Measurements from ENCODE around the gene GPATCH4. TPM values are rescaled to one million over a fixed set of nuclear protein-coding genes. Genes with fewer than 3 reads are reported as not detected.
A peak's percentile ranks its signal among the peaks of the same experiment; 100 is the strongest.

GPATCH4 gene
- total RNA-seq, 1 experiment from 2014 or later, result 71.7 TPM

DNA sequence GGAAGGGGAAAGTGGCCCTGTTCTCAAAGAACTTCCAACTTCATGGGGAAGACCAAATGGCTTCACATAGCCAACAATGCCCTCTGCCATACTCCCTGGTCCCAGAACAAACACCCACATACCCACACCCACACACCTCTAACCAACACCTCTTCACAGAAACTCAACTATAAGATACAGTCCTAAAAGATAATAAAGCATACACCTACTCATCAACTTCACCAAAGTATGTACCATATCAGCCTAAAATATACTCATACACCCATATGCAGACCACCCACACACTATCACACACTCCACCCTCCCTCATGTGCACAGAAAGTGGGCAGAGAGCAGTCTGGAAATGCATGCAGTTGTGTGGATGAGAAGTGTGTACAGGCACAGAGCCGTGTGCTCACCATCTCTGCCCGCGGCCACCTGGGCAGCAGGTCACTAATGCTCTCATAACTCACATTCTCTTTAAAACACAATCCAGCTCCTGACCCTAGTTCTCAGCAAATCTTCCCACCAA is 56.6 kb downstream of the GPATCH4 start:
- H3K27ac Mint-ChIP-seq, result 0 out of 7 replicates have a peak overlapping the region, but pooled peaks of 1 of the 3 experiments have one; percentile 27
- no peaks in the 10 kb centered on the region for H3K23me2 ChIP-seq (ENCODE audit: insufficient read length, low read depth, low read length, poor library complexity, severe bottlenecking)
- no peak overlapping the region for H2BK15ac ChIP-seq (ENCODE audit: low read depth, low read length)
- H4K5ac ChIP-seq (ENCODE audit: insufficient read length, low read depth, low read length), result no peak overlapping the region
- no peak overlapping the region for H3T11ph ChIP-seq (ENCODE audit: low read length)
- no peaks in the 10 kb centered on the region for H3K9me3 Mint-ChIP-seq
- H2BK12ac ChIP-seq (ENCODE audit: insufficient read length, low read depth, low read length), result no peak overlapping the region
- DNase-seq, result no peak
- H3K4me3 Mint-ChIP-seq, result no peak overlapping the region
- no peak overlapping the region for H3K14ac ChIP-seq (ENCODE audit: insufficient read depth, low read length)
- H3K56ac ChIP-seq (ENCODE audit: insufficient read length, low read depth, low read length), result no peak overlapping the region
- H3K4me2 ChIP-seq (ENCODE audit: insufficient read depth, insufficient read length, low read length), result no peak overlapping the region
- H3K4me1 ChIP-seq (ENCODE audit: insufficient read depth, low read length), result no peaks in the 10 kb centered on the region
- H3K79me1 ChIP-seq (ENCODE audit: insufficient read depth, low read depth, low read length, poor library complexity, severe bottlenecking), result no peaks in the 10 kb centered on the region
- H3K18ac ChIP-seq (ENCODE audit: insufficient read length, low read depth, low read length), result no peak overlapping the region
- H2AK5ac ChIP-seq (ENCODE audit: insufficient read length, low read length), result no peak overlapping the region
- no peak overlapping the region for H4K8ac ChIP-seq (replicated peaks; ENCODE audit: insufficient read length, low read depth, low read length)
- H4K20me1 ChIP-seq (ENCODE audit: control insufficient read depth, insufficient read depth, insufficient read length), result no peaks in the 10 kb centered on the region
- no peak overlapping the region for H2BK5ac ChIP-seq (ENCODE audit: insufficient read length, low read length)
- H3K36me3 Mint-ChIP-seq (ENCODE audit: insufficient read depth in 1 of 3, low read depth in 3 of 3), result peaks cover 10 to 45% (median 43%) of the 10 kb centered on the region in 3 experiments
- no peak overlapping the region for H3K27ac ChIP-seq (ENCODE audit: insufficient read length, low read depth, low read length)
- H3K23ac ChIP-seq (ENCODE audit: insufficient read length, low read depth, low read length), result no peak overlapping the region
- TF ChIP-seq, protein P1, sequence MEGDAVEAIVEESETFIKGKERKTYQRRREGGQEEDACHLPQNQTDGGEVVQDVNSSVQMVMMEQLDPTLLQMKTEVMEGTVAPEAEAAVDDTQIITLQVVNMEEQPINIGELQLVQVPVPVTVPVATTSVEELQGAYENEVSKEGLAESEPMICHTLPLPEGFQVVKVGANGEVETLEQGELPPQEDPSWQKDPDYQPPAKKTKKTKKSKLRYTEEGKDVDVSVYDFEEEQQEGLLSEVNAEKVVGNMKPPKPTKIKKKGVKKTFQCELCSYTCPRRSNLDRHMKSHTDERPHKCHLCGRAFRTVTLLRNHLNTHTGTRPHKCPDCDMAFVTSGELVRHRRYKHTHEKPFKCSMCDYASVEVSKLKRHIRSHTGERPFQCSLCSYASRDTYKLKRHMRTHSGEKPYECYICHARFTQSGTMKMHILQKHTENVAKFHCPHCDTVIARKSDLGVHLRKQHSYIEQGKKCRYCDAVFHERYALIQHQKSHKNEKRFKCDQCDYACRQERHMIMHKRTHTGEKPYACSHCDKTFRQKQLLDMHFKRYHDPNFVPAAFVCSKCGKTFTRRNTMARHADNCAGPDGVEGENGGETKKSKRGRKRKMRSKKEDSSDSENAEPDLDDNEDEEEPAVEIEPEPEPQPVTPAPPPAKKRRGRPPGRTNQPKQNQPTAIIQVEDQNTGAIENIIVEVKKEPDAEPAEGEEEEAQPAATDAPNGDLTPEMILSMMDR (conservative IDR thresholded peaks at IDR 0.05), result no peak
- WGBS (ENCODE audit: extremely low coverage, insufficient read length, low lambda C conversion rate), result no CpG with 5 or more reads among the region's 3 CpGs
- no peaks in the 10 kb centered on the region for H3K4me1 Mint-ChIP-seq
- no peak overlapping the region for H2BK120ac ChIP-seq (ENCODE audit: low read depth, low read length, poor library complexity, severe bottlenecking)
- no peaks in the 10 kb centered on the region for H3K79me2 ChIP-seq (ENCODE audit: insufficient read depth, low read length)
- no peak overlapping the region for H3K9ac ChIP-seq (ENCODE audit: extremely low read depth, insufficient read length, low read length)
- H3K27me3 ChIP-seq (ENCODE audit: insufficient read depth, low read length), result no peaks in the 10 kb centered on the region
- no peak overlapping the region for H2AFZ ChIP-seq (ENCODE audit: low read length)
- no peak overlapping the region for H4K91ac ChIP-seq (ENCODE audit: insufficient read length, low read depth, low read length)
- no peak overlapping the region for H2BK20ac ChIP-seq (ENCODE audit: low read depth, low read length, poor library complexity, severe bottlenecking)
- H3K4ac ChIP-seq (ENCODE audit: low read depth, low read length), result no peak overlapping the region
- no peaks in the 10 kb centered on the region for H3K9me3 ChIP-seq (ENCODE audit: control insufficient read depth, low read depth, low read length)
- H3K27me3 Mint-ChIP-seq (ENCODE audit: low read depth), result no peaks in the 10 kb centered on the region

Other genes starting within 250 kb of the GPATCH4 start
- gene RHBG, start 232.3 kb downstream of the GPATCH4 start, total RNA-seq (2021), result 1.4 and 1.5 TPM in 2 replicates
- gene MEF2D, start 100.7 kb downstream of the GPATCH4 start, total RNA-seq (2021), result 18.7 and 20.8 TPM in 2 replicates
- 24.5 and 24.7 TPM in 2 replicates for gene IQGAP3, start 28.9 kb downstream of the GPATCH4 start, total RNA-seq (2021)
- gene TTC24, start 21.8 kb downstream of the GPATCH4 start, total RNA-seq (2021), result 0.26 TPM in 1 of 2 replicates, not detected in the other
- 96.6 and 100 TPM in 2 replicates for gene NAXE, start 9.7 kb downstream of the GPATCH4 start, total RNA-seq (2021)
- 0.44 and 0.46 TPM in 2 replicates for gene HAPLN2, start 17.9 kb upstream of the GPATCH4 start, total RNA-seq (2021)
- 0.88 and 1.2 TPM in 2 replicates for gene BCAN, start 40.6 kb upstream of the GPATCH4 start, total RNA-seq (2021)
- gene NES, start 75.9 kb upstream of the GPATCH4 start, total RNA-seq (2021), result 167 and 168 TPM in 2 replicates
- gene CRABP2, start 104.1 kb upstream of the GPATCH4 start, total RNA-seq (2021), result 180 and 184 TPM in 2 replicates
- gene METTL25B, start 127.0 kb upstream of the GPATCH4 start, total RNA-seq (2021), result 24.4 and 26.2 TPM in 2 replicates
- gene ISG20L2, start 127.3 kb upstream of the GPATCH4 start, total RNA-seq (2021), result 52.4 and 57.6 TPM in 2 replicates
- gene MRPL24, start 139.6 kb upstream of the GPATCH4 start, total RNA-seq (2021), result 27.3 and 29.0 TPM in 2 replicates
- 308 and 310 TPM in 2 replicates for gene HDGF, start 150.2 kb upstream of the GPATCH4 start, total RNA-seq (2021)
- 129 TPM in 2 replicates for gene PRCC, start 166.1 kb upstream of the GPATCH4 start, total RNA-seq (2021)
- 2.0 and 2.5 TPM in 2 replicates for gene SH2D2A, start 215.4 kb upstream of the GPATCH4 start, total RNA-seq (2021)